ENCODE measurements around the gene RARB. TPM values are rescaled to one million over a fixed set of nuclear protein-coding genes. Genes with fewer than 3 reads are reported as not detected.

The RARB gene
- total and polyA plus RNA-seq, 2 of the 13 experiments (the other 11 are each of a cell fraction or from before 2014, with no cell fraction given): 0.16 TPM; not detected in 1

DNA sequence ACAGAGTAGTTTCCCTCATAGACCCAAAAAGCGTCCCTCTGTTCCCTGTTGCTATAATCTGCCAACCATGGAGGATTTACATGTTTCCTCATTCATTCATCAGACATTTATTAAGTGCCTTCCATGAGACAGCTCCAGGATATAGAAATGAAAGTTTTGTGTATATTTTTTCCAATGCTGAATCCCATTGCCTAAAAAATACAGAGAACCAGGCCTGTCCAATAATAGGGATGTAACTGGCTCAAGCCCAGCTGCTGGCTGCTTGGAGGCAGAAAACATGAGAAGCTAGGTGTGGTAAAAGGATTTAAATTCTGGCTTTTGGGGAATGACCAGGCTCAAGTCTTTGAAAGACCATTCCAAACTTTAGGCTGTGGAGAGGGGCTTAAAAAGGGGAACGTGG lies 41.5 kb downstream of the RARB start:
- no peaks in the 10 kb centered on the region for H3K4me1 ChIP-seq (ENCODE audit: insufficient read depth, low read length)
- ChIA-PET POLR2A (no interaction called here), CTCF (ENCODE audit: low intra/inter-chr PET ratio, low total read pairs) (no interaction called here)
- no peaks in the 10 kb centered on the region for H3K27me3 ChIP-seq (ENCODE audit: control insufficient read depth in 1 of 2, insufficient read depth in 2 of 2, low read length in 2 of 2)
- H3K9me3 ChIP-seq (ENCODE audit: low read length): no peaks in the 10 kb centered on the region
- no peaks in the 10 kb centered on the region for H3K36me3 ChIP-seq (replicated peaks in 1 of 2; ENCODE audit: control insufficient read depth in 1 of 2, insufficient read depth in 2 of 2, low read length in 2 of 2)
- in situ Hi-C loops (cut with HindIII; ENCODE audit: extremely low pct_ligation_motif_present, low pct_unique_long_range_greater_than_20kb) (no loop called here), intact Hi-C loops (cut with micrococcal nuclease; ENCODE audit: unreplicated experiment) (no loop called here)
- no TSS peak for BruUV-seq (replicated peaks)
- no peaks in the 10 kb centered on the region for H3K79me2 ChIP-seq (ENCODE audit: insufficient read depth, low read length)
- no peaks in the 10 kb centered on the region for H4K20me1 ChIP-seq (ENCODE audit: insufficient read depth, low read length)
- no peak overlapping the region for H3K4me3 ChIP-seq (replicated peaks in 1 of 3; ENCODE audit: insufficient read depth in 1 of 3, low read depth in 2 of 3, low read length in 3 of 3)
- WGBS (ENCODE audit: low lambda C conversion rate): 13% methylated on average over 2 of the region's 2 CpGs
- no peak overlapping the region for H3K4me2 ChIP-seq (ENCODE audit: low read depth, low read length)
- no peak for TF ChIP-seq SP140L (CRISPR knock-in tag; IDR thresholded peaks at IDR 0.05; ENCODE audit: borderline replicate concordance)
- no peak for TF ChIP-seq FOXA1 (IDR thresholded peaks at IDR 0.05)
- no peak for TF ChIP-seq FOXA1 (CRISPR knock-in tag; IDR thresholded peaks at IDR 0.05)
- no peak for TF ChIP-seq XRCC5 (optimal IDR thresholded peaks at IDR 0.05; ENCODE audit: low read length)
- TF ChIP-seq ZGPAT (CRISPR knock-in tag; IDR thresholded peaks at IDR 0.05): no peak
- TF ChIP-seq GTF2F1 (IDR thresholded peaks at IDR 0.05; ENCODE audit: low read length): no peak
- no peak for TF ChIP-seq ARNT2 (CRISPR knock-in tag; IDR thresholded peaks at IDR 0.05; ENCODE audit: low read depth)
- TF ChIP-seq ZNF30 (CRISPR knock-in tag; IDR thresholded peaks at IDR 0.05): no peak
- no peak for TF ChIP-seq AGO1 (IDR thresholded peaks at IDR 0.05; ENCODE audit: low read depth, low read length, poor library complexity, severe bottlenecking)
- no peak for TF ChIP-seq ZNF703 (CRISPR knock-in tag; IDR thresholded peaks at IDR 0.05; ENCODE audit: borderline replicate concordance)
- no peak for TF ChIP-seq ZNF598 (CRISPR knock-in tag; IDR thresholded peaks at IDR 0.05; ENCODE audit: borderline replicate concordance)
- no peak for TF ChIP-seq EED (CRISPR knock-in tag; IDR thresholded peaks at IDR 0.05)
- TF ChIP-seq ZNF253 (CRISPR knock-in tag; IDR thresholded peaks at IDR 0.05; ENCODE audit: borderline replicate concordance): no peak
- TF ChIP-seq, protein P1, sequence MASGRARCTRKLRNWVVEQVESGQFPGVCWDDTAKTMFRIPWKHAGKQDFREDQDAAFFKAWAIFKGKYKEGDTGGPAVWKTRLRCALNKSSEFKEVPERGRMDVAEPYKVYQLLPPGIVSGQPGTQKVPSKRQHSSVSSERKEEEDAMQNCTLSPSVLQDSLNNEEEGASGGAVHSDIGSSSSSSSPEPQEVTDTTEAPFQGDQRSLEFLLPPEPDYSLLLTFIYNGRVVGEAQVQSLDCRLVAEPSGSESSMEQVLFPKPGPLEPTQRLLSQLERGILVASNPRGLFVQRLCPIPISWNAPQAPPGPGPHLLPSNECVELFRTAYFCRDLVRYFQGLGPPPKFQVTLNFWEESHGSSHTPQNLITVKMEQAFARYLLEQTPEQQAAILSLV (CRISPR knock-in tag; IDR thresholded peaks at IDR 0.05; ENCODE audit: borderline replicate concordance): no peak
- TF ChIP-seq REL (CRISPR knock-in tag; conservative IDR thresholded peaks at IDR 0.05): no peak
- H3K27ac ChIP-seq (ENCODE audit: extremely low read length, insufficient read depth, low read length): no peak overlapping the region
- H3K9ac ChIP-seq (ENCODE audit: insufficient read depth, low read depth, low read length): no peak overlapping the region
- no peak for DNase-seq (ENCODE audit: low spot score)
- FAIRE-seq: no peak
- ATAC-seq: no peak
- no peak overlapping the region for H2AFZ ChIP-seq (ENCODE audit: low read length)

Measured in HepG2 (cell line).